GM12891 (cell line): Measurements from ENCODE around the gene ARID1A.

Experiments
- DNase-seq: peaks from one replicate; pipeline ENCODE4 v3.0.0; 2011; ENCODE audit warnings: low spot score; ENCODE audit not compliant: insufficient read length
- FAIRE-seq: peaks from 2 replicates; lab custom pipeline; 2011; peaks lifted over from hg19 to GRCh38; lab: Jason Lieb, UNC
- PAX5 ChIP-seq: IDR thresholded peaks from 2 replicates; pipeline ENCODE4 v1.6.1; 2011; ENCODE audit warnings: low read length, moderate library complexity, mild to moderate bottlenecking; ENCODE audit not compliant: insufficient read depth, severe bottlenecking
- POLR2A ChIP-seq: IDR thresholded peaks from 2 replicates; pipeline ENCODE4 v1.6.1; 2011; ENCODE audit warnings: low read depth, low read length, control low read depth
- POLR2AphosphoS5 ChIP-seq: IDR thresholded peaks from 2 replicates; pipeline ENCODE4 v1.6.1; 2011; ENCODE audit warnings: low read depth, low read length, control low read depth
- POU2F2 ChIP-seq: IDR thresholded peaks from 2 replicates; pipeline ENCODE4 v1.6.1; 2011; ENCODE audit warnings: low read depth, mild to moderate bottlenecking, control low read depth, low read length, moderate library complexity
- SPI1 ChIP-seq: IDR thresholded peaks from 2 replicates; pipeline ENCODE4 v1.6.1; 2011; ENCODE audit warnings: low read depth, low read length, control low read depth
- TAF1 ChIP-seq: IDR thresholded peaks from 2 replicates; pipeline ENCODE4 v1.6.1; 2011; ENCODE audit warnings: low read depth, low read length, control low read depth

The ARID1A gene

GRCh38 chr1:26740952-26741351 is 45.1 kb downstream of the ARID1A start:
- FAIRE-seq (no peak), DNase-seq (no peak)
- no peak for TF ChIP-seq POLR2A
- TF ChIP-seq POU2F2 = no peak
- TF ChIP-seq TAF1 = no peak
- TF ChIP-seq PAX5 = no peak
- TF ChIP-seq SPI1 = no peak
- TF ChIP-seq POLR2AphosphoS5 = no peak

GRCh38 chr1:26743426-26744059 is 47.7 kb downstream of the ARID1A start:
- no peak for DNase-seq
- peak; percentile 61 for FAIRE-seq

GRCh38 chr1:26744075-26744959 is 48.5 kb downstream of the ARID1A start:
- DNase-seq (peak; percentile 52), FAIRE-seq (peak; percentile 99)
- TF ChIP-seq SPI1 (peak; percentile 80), POLR2AphosphoS5 (peak; percentile 25; the same call in 1 of the 2 replicates), POLR2A (peak; percentile 64; the same call in 1 of the 2 replicates), PAX5 (no peak), POU2F2 (peak; percentile 83; the same call in 1 of the 2 replicates), TAF1 (peak; percentile 44; the same call in 1 of the 2 replicates)

More at GRCh38 chr1:26743426-26744059, 47.7 kb downstream of the ARID1A start:
- TF ChIP-seq POU2F2 = no peak
- no peak for TF ChIP-seq POLR2AphosphoS5
- no peak for TF ChIP-seq PAX5
- no peak for TF ChIP-seq POLR2A
- TF ChIP-seq TAF1 = no peak
- TF ChIP-seq SPI1 = peak; percentile 68

- no peak for DNase-seq
- TF ChIP-seq TAF1 = no peak
- no peak for TF ChIP-seq POLR2A
- no peak for TF ChIP-seq POU2F2
- TF ChIP-seq POLR2AphosphoS5 = no peak
- TF ChIP-seq PAX5 = no peak
- TF ChIP-seq SPI1 = no peak
- no peak for FAIRE-seq
Measured at GRCh38 chr1:26745191-26745590, 49.4 kb downstream of the ARID1A start.

GRCh38 chr1:26747048-26747447 is 51.2 kb downstream of the ARID1A start:
- no peak for DNase-seq
- no peak for FAIRE-seq
- TF ChIP-seq PAX5 (no peak), POU2F2 (no peak), POLR2A (no peak), TAF1 (no peak), SPI1 (no peak), POLR2AphosphoS5 (no peak)

GRCh38 chr1:26748351-26748750 is 52.5 kb downstream of the ARID1A start:
- DNase-seq (no peak), FAIRE-seq (no peak)
- TF ChIP-seq TAF1 (no peak), POLR2A (no peak), SPI1 (no peak), POU2F2 (no peak), PAX5 (no peak)

GRCh38 chr1:26749458-26749857 is 53.6 kb downstream of the ARID1A start:
- FAIRE-seq (no peak), DNase-seq (no peak)
- no peak for TF ChIP-seq PAX5

- TF ChIP-seq POU2F2 = no peak
- no peak for TF ChIP-seq POLR2A
- no peak for TF ChIP-seq TAF1
- FAIRE-seq = no peak
Measured at GRCh38 chr1:26750428-26750827, 54.6 kb downstream of the ARID1A start.

GRCh38 chr1:26752519-26752918 is 56.7 kb downstream of the ARID1A start:
- no peak for FAIRE-seq
- DNase-seq = no peak
- TF ChIP-seq POLR2AphosphoS5 (no peak), POLR2A (no peak), SPI1 (no peak), PAX5 (no peak), POU2F2 (no peak), TAF1 (no peak)

More at GRCh38 chr1:26750428-26750827, 54.6 kb downstream of the ARID1A start:
- DNase-seq = no peak
